Activated T-helper 1 cell treated with Interleukin-2 at 50 U/mL for 16 hours (primary cell): ENCODE results near the gene NDUFA11.

Experiments used
- DNase-seq: peaks from one replicate; pipeline ENCODE4 v3.0.0-alpha.2; 2020; ENCODE audit warnings: low read depth

Gene NDUFA11

GRCh38 chr19:5908773-5909442, 5.3 kb upstream of the NDUFA11 start:
- DNase-seq = no peak

GRCh38 chr19:5907241-5907640, 3.7 kb upstream of the NDUFA11 start:
- DNase-seq = no peak

DNA sequence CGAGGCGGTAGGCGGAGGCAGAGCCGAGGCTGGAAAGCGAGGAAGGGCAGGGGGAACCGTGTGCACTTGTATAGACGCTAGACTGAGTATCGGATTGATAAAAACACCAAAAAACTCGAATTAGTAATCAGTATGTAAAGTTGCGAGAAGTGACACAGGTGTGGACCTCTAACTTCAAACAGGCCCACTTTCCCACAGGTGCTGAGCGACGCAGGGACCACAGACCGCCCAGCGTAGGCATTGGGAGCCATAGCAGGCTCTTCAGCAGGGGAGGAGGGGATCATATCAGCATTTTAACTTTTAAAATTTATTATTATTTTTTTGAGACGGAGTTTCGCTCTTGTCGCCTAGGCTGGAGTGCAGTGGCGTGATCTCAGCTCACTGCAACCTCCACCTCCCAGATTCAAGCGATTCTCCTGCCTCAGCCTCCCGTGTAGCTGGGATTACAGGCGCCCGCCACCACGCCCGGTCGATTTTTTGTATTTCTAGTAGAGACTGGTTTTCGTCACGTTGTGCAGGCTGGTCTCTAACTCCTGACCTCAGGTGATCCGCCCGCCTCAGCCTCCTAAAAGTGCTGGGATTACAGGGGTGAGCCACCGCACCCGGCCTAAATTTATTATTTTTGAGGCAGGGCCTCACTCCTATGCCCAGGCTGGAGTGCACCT, 1.7 kb upstream of the NDUFA11 start:
- DNase-seq = no peak

GRCh38 chr19:5904352-5905113, 943 bp upstream of the NDUFA11 start, which contains the start of gene VMAC:
TSS of gene VMAC (plus strand) at chr19:5904872. CDS start at chr19:5904891, 19 bp downstream.
- peak; percentile 100 for DNase-seq

- DNase-seq = no peak
Observed at GRCh38 chr19:5903056-5903623, 450 bp downstream of the NDUFA11 start.

DNA sequence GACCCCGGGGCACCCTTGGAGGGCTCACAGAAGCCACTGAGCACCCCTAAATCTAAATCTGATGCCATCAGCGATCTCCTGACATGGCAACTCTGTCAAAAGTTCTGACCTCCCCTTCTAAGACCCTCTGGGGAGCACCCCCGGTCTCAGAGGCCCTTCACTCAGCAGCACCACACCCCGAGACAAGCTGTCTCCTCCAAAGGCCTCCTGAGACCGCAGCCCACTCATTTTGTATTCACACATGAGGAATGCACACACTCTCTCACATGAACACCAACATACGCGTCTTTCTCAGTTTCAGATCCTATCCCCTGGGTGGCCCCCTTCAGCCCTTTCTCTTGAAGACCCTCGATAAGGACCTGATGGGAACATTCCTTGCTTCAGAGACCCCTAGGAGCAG, 2.6 kb downstream of the NDUFA11 start:
- no peak for DNase-seq

- DNase-seq = no peak
Observed at GRCh38 chr19:5899728-5900526, 3.7 kb downstream of the NDUFA11 start.

DNA sequence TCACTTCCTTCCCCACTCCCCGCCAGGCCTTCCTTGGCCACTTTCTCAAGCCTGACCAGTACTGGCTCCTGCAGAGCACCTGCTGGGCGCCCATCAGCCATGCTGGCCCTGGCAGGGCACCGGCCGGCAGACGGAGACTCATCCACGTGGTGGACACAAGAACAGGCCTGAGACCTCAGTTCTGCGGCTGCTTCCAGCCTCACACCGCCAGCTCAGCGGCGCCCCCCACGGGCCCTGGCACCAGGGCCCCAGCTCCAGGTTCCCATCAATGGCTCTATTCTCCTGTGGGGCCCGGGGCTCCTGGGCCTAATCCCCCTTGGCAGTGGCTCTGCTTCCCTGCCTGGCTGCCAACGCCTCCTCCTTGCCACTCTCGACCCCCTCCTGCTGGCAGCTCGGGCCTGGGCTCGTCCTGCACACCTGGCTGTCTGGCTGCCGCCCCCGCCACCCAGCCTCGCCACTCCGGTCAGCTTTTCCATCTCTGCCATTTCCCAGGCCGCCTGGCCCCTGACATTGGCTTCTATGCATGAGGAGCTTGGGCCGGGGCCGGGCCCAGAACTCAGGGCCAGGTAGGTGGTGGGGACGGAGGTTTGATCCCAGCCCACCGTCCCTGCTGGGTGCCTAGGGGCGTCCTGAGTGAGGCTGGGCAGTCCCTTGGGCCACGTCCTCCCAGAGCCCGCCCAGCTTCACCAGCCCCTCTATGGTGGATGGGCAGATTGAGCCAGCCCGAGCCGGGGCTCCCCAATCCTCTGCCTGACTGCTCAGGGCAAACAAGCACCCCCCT, 6.2 kb downstream of the NDUFA11 start:
- no peak for DNase-seq

GRCh38 chr19:5896365-5897076, 7.1 kb downstream of the NDUFA11 start:
- DNase-seq = no peak

DNA sequence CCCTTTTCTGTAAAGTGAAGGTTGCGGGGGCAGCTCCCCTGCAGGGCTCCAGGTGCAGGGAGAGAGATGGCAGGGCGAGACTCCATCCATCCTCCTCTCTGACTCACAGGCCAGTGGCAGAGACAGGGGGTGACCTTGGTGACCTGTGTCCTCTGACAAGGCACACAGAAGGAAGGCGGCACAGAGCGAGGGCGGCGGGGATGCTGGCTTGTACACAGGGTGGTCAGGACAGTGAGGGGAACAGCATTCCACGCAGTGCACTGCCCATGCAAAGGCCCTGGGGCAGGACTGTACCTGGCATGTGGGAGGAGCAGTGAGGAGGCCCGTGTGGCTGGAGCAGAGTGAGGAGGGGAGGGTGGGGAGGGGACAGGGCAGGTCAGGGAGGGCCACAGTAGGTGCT, 7.7 kb downstream of the NDUFA11 start:
- no peak for DNase-seq

- no peak for DNase-seq
Observed at GRCh38 chr19:5895409-5895808, 8.2 kb downstream of the NDUFA11 start.

DNA sequence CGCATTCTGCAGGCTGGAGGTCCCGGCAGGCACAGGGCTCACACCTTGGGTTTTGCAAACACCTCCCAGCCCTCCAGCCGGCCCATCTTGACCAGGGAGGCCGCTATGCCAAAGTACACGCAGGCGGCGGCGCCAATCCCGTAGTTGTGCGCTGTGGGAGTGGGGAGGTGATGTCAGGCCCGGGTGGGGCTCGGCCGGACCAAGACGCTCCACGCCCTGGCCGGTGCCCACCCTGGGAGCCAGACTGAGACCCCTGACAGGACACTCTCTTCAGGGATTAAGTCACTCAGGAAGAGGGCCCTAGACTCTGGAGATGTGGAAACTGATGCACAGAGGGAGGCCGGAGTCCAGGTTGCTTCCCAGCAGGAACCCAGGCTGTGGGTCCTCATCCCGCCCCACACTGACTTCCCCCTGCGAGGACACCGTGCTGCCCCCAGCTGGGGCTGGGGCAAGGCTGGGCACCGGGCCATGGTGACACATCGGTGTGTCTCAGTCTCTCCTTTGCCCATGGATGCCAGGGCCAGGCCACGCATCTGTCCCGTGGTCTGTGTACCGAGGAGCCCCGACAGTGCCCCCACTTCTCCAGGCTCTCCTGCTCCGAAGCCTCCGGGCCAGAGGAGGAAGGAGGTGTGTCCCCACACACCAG, 8.8 kb downstream of the NDUFA11 start:
- DNase-seq = no peak

- DNase-seq = no peak
Observed at GRCh38 chr19:5893907-5894703, 9.5 kb downstream of the NDUFA11 start.

DNA sequence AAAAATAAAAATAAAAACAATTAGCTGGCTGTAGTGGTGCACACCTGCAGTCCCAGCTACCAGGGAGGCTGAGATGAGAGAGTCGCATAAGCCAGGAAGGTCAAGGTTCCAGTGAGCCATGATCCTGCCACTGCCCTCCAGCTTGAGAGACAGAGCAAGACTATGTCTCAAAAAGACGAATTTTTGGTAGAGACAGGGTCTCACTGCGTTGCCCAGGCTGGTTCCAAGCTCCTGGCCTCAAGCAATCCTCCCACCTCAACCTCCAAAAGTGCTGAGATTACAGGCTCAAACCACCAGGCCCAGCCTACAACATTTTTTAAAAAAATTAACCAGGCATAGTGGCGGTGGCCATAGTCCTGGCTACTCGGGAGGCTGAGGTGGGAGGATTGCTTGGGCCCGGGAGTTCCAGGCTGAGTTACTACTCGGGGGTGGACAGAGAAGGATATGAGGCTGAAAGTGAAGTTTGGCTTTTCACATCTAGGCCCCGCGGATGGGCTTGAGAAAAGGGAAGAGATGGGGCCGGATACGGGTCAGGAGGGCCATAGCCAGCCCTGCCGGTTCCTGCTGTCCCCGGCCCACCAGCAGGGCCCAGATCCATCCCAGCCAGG, 10.2 kb downstream of the NDUFA11 start:
- no peak for DNase-seq

GRCh38 chr19:5892772-5893275, 10.8 kb downstream of the NDUFA11 start:
- no peak for DNase-seq

- no peak for DNase-seq
Observed at GRCh38 chr19:5891938-5892771, 11.4 kb downstream of the NDUFA11 start.

DNA sequence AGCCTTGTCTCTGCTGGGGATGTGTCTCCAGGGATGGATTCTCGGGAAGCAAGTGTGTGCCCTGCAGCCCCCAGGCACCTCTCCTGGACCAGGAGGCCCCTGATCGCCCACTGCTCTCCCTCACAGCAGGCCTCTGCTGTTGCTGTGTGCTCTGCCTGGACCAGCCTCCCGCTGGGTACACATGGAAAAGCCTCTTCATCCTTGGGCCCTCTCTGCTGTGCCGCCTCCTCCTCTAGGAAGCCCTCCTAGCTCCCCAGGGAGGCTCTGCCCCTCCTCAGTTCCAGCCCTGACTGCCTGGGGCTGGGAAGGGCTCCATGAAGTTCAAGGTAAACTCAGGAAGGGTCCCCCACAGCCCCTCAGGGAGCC, 12.0 kb downstream of the NDUFA11 start:
- no peak for DNase-seq

GRCh38 chr19:5890099-5890498, 13.5 kb downstream of the NDUFA11 start:
- no peak for DNase-seq
